Keratinocyte (primary cell): Measurements from ENCODE around the gene L1CAM. TPM values are rescaled to one million over a fixed set of nuclear protein-coding genes. Genes with fewer than 3 reads are reported as not detected.

Experiments used
- DNase-seq: peaks from one replicate; pipeline ENCODE4 v3.0.0-alpha.2; 2011; ENCODE audit warnings: low read depth, missing footprints, low spot score
- FAIRE-seq: peaks from 2 replicates; lab custom pipeline; 2011; peaks lifted over from hg19 to GRCh38; lab: Jason Lieb, UNC
- H2AFZ ChIP-seq: 2 replicates; pipeline ENCODE4 v1.6.0; 2012; ENCODE audit warnings: low read length, control low read depth, inconsistent platforms; ENCODE audit not compliant: control insufficient read depth
- H3K27ac ChIP-seq: 2 replicates; pipeline ENCODE4 v1.5.1; 2011; ENCODE audit warnings: low read length; ENCODE audit not compliant: control insufficient read depth, insufficient read depth
- H3K27me3 ChIP-seq: 3 replicates; pipeline ENCODE4 v1.6.0; 2011; ENCODE audit warnings: low read length; ENCODE audit not compliant: control insufficient read depth, insufficient read depth; ENCODE audit errors: extremely low read depth
- H3K36me3 ChIP-seq, 2 experiments: 2 replicates in 1 of 2; 3 replicates in 1 of 2; pipeline ENCODE4 v1.5.1; 2011; ENCODE audit warnings: low read length in 2 of 2, mild to moderate bottlenecking in 1 of 2; ENCODE audit not compliant: control insufficient read depth in 2 of 2, insufficient read depth in 2 of 2; ENCODE audit errors: extremely low read depth in 1 of 2
- H3K4me1 ChIP-seq: 3 replicates; pipeline ENCODE4 v1.5.1; 2011; ENCODE audit warnings: low read length; ENCODE audit not compliant: control insufficient read depth, insufficient read depth; ENCODE audit errors: extremely low read depth
- H3K4me2 ChIP-seq: 3 replicates; pipeline ENCODE4 v1.6.0; 2011; ENCODE audit warnings: low read depth, low read length; ENCODE audit not compliant: control insufficient read depth, insufficient read depth; ENCODE audit errors: extremely low read depth
- H3K4me3 ChIP-seq, 3 experiments: fragments of 200-600 bp in 1 of 3; sonication (generic) in 1 of 3; 2 replicates in 2 of 3; 3 replicates in 1 of 3; pipeline ENCODE4 v1.5.1; 2011 to 2016; ENCODE audit warnings: low read length in 3 of 3, mild to moderate bottlenecking in 3 of 3, control low read depth in 2 of 3, inconsistent platforms in 1 of 3, low read depth in 1 of 3, mixed read lengths in 1 of 3, mixed run types in 1 of 3, moderate library complexity in 1 of 3; ENCODE audit not compliant: control insufficient read depth in 2 of 3, insufficient read depth in 2 of 3; ENCODE audit errors: extremely low read depth in 1 of 3
- H3K79me2 ChIP-seq: 2 replicates; pipeline ENCODE4 v1.6.0; 2012; ENCODE audit warnings: low read length; ENCODE audit not compliant: control insufficient read depth, insufficient read depth
- H3K9ac ChIP-seq: 3 replicates; pipeline ENCODE4 v1.6.0; 2011; ENCODE audit warnings: low read length; ENCODE audit not compliant: control insufficient read depth, insufficient read depth; ENCODE audit errors: extremely low read depth
- H3K9me1 ChIP-seq: 3 replicates; pipeline ENCODE4 v1.6.0; 2011; ENCODE audit warnings: low read length; ENCODE audit not compliant: control insufficient read depth, insufficient read depth; ENCODE audit errors: extremely low read depth
- H3K9me3 ChIP-seq: 2 replicates; pipeline ENCODE4 v1.5.1; 2012; ENCODE audit warnings: low read depth, low read length; ENCODE audit not compliant: control insufficient read depth
- H4K20me1 ChIP-seq: 3 replicates; pipeline ENCODE4 v1.6.0; 2011; ENCODE audit warnings: low read length; ENCODE audit not compliant: control insufficient read depth, insufficient read depth; ENCODE audit errors: extremely low read depth
- CTCF ChIP-seq, 3 experiments: IDR thresholded peaks in 1 of 3; conservative IDR thresholded peaks in 1 of 3; optimal IDR thresholded peaks in 1 of 3; 2 replicates in 2 of 3; 3 replicates in 1 of 3; pipeline versions ENCODE3 to v1.5.1; 2011; ENCODE audit warnings: low read length in 3 of 3, mild to moderate bottlenecking in 3 of 3, moderate library complexity in 2 of 3, control low read depth in 1 of 3, inconsistent platforms in 1 of 3; ENCODE audit not compliant: insufficient read depth in 2 of 3; ENCODE audit errors: extremely low read depth in 1 of 3
- EZH2 ChIP-seq: IDR thresholded peaks from one replicate; pipeline ENCODE4 v1.6.1; 2012; ENCODE audit warnings: inconsistent platforms, mild to moderate bottlenecking, low read length, moderate library complexity
- dilution Hi-C: fragments of 300-500 bp; cut with MboI; formaldehyde crosslinking; loops from one replicate; pipeline ENCODE4 v1.7.0; 2020; ENCODE audit warnings: low sequenced_read_pairs; ENCODE audit not compliant: extremely low pct_ligation_motif_present
- polyA plus RNA-seq, 5 experiments: library from polyadenylated mRNA; depleted of rRNA in 3 of 5; stranded (reverse) in 3 of 5; stranded (forward) in 1 of 5; unstranded in 1 of 5; fragments of >200 nt; gene quantifications; 1 replicate in 1 of 5; 2 replicates in 3 of 5; 3 replicates in 1 of 5; pipeline versions ENCODE4 v1.2.1 to v1.2.3, GENCODE V29; 2011 to 2012; ENCODE audit warnings: missing spikeins in 2 of 5, low read depth in 1 of 5, low replicate concordance in 1 of 5

The L1CAM gene
- polyA plus RNA-seq, 1 donor (not counting 4 experiments of a cell fraction or from before 2014, with no cell fraction given) = 18.2 TPM

GRCh38 chrX:153845195-153845594, 40.8 kb downstream of the L1CAM start:
- Histone ChIP-seq H3K79me2 (no peaks in the 10 kb centered on the region), H3K27me3 (peaks cover 8% of the 10 kb centered on the region), H3K9ac (no peak overlapping the region), H3K4me3 (no peak overlapping the region), H3K27ac (no peak overlapping the region), H4K20me1 (no peaks in the 10 kb centered on the region), H3K4me1 (no peaks in the 10 kb centered on the region), H3K9me1 (no peaks in the 10 kb centered on the region), H2AFZ (no peak overlapping the region), H3K4me2 (no peak overlapping the region), H3K9me3 (no peaks in the 10 kb centered on the region), H3K36me3 (no peaks in the 10 kb centered on the region)
- FAIRE-seq (no peak), DNase-seq (no peak)
- no peak for TF ChIP-seq CTCF (optimal IDR thresholded peaks at IDR 0.05 in 1 of 3, IDR thresholded peaks at IDR 0.05 in 1 of 3, conservative IDR thresholded peaks at IDR 0.05 in 1 of 3; ENCODE audit: extremely low read depth in 1 of 3, insufficient read depth in 2 of 3, low read length in 3 of 3)
- TF ChIP-seq EZH2 = no peak
- dilution Hi-C loops = no loop called here

- H3K79me2 ChIP-seq = no peaks in the 10 kb centered on the region
- no peaks in the 10 kb centered on the region for H3K9me1 ChIP-seq
- TF ChIP-seq CTCF (optimal IDR thresholded peaks at IDR 0.05 in 1 of 3, IDR thresholded peaks at IDR 0.05 in 1 of 3, conservative IDR thresholded peaks at IDR 0.05 in 1 of 3; ENCODE audit: extremely low read depth in 1 of 3, insufficient read depth in 2 of 3, low read length in 3 of 3) (no peak), EZH2 (no peak)
- H3K4me1 ChIP-seq = no peaks in the 10 kb centered on the region
- no peak overlapping the region for H3K4me2 ChIP-seq
- no peak overlapping the region for H3K9ac ChIP-seq
- no peak overlapping the region for H3K27ac ChIP-seq
- peaks cover 8% of the 10 kb centered on the region for H3K27me3 ChIP-seq
- FAIRE-seq (no peak), DNase-seq (no peak)
- no peaks in the 10 kb centered on the region for H3K9me3 ChIP-seq
- dilution Hi-C loops = no loop called here
- H4K20me1 ChIP-seq = no peaks in the 10 kb centered on the region
- H3K36me3 ChIP-seq = no peaks in the 10 kb centered on the region
- no peak overlapping the region for H3K4me3 ChIP-seq
- H2AFZ ChIP-seq = no peak overlapping the region
Observed at GRCh38 chrX:153844509-153845082, 41.4 kb downstream of the L1CAM start.
